Ovary (tissue), 9 donors: ENCODE measurements around the gene RND2. TPM values are rescaled to one million over a fixed set of nuclear protein-coding genes. Genes with fewer than 3 reads are reported as not detected.

Experiments used
- DNase-seq, 5 donors: peaks; one replicate each; pipeline ENCODE4 v3.0.0-alpha.2; 2019 to 2020
- H3K27ac ChIP-seq, 2 donors: fragments of 200-600 bp; one replicate each; pipeline versions ENCODE4 v1.5.1 to v1.8.0; 2019 to 2022
- H3K27me3 ChIP-seq: fragments of 200-600 bp; one replicate; pipeline ENCODE4 v1.8.0; 2022
- H3K36me3 ChIP-seq: fragments of 200-600 bp; sonication (generic); one replicate; pipeline ENCODE4 v1.5.1; 2019
- H3K4me1 ChIP-seq: one replicate; pipeline ENCODE4 v1.8.1; 2013; ENCODE audit warnings: mild to moderate bottlenecking, moderate library complexity; ENCODE audit not compliant: insufficient read depth
- H3K4me3 ChIP-seq: fragments of 200-600 bp; sonication (generic); one replicate; pipeline ENCODE4 v1.5.1; 2017
- H3K9me3 ChIP-seq, 2 donors: fragments of 200-600 bp in 1 of 2; sonication (generic) in 1 of 2; one replicate each; pipeline versions ENCODE4 v1.5.1 to v1.8.1; 2013 to 2019; ENCODE audit warnings: mild to moderate bottlenecking in 1 of 2, moderate library complexity in 1 of 2
- CTCF ChIP-seq, 3 donors: fragments of 450-650 bp in 2 of 3; fragments of 200-600 bp in 1 of 3; IDR thresholded peaks; one replicate each; pipeline versions ENCODE4 v1.5.1 to v1.8.0; 2016 to 2022; ENCODE audit warnings: antibody characterized with exemption in 3 of 3, mild to moderate bottlenecking in 1 of 3
- EP300 ChIP-seq: sonication (generic); formaldehyde crosslinking; IDR thresholded peaks from one replicate; pipeline ENCODE4 v1.6.1; 2017; ENCODE audit warnings: antibody characterized with exemption
- POLR2A ChIP-seq: fragments of 450-650 bp; IDR thresholded peaks from one replicate; pipeline ENCODE4 v1.6.1; 2017; ENCODE audit warnings: antibody characterized with exemption, mild to moderate bottlenecking, moderate library complexity
- WGBS, 3 donors: extraction: QIAGEN DNeasy Blood & Tissue Kit in 1 of 3; methylation state at CpG; one replicate each; pipeline versions ENCODE4 v1.1.5 to v1.1.7; 2013 to 2017; 5-methylcytosine and 5-hydroxymethylcytosine counted together
- intact Hi-C, 4 donors: fragments of 100-400 bp; cut with DNase I; formaldehyde crosslinking; loops; one replicate each; pipeline versions ENCODE4 v1.11.0 to v1.15.1; 2022 to 2023
- polyA plus RNA-seq, 2 donors: library from polyadenylated mRNA; stranded (reverse); fragments of 200-250 nt in 1 of 2; fragments of 350-450 nt in 1 of 2; fragmentation: Illumina TruSeq in 1 of 2; extraction: RNeasy Lipid Tissue Mini Kit (QIAGEN cat#74804) in 1 of 2; gene quantifications; one replicate each; pipeline ENCODE4 v1.2.3, GENCODE V29; 2013 to 2014
- total RNA-seq, 7 donors: library from RNA; depleted of rRNA in 2 of 7; stranded (reverse); fragments of >200 nt in 2 of 7; fragmentation: NEBNext Ultra II Directional in 3 of 7; extraction: Animal tissue kit (Norgen Biotek cat#: 25700) in 3 of 7; gene quantifications; one replicate each; pipeline versions ENCODE4 v1.1.0 to v1.2.4, GENCODE V29; 2016 to 2023
- donor health status: DM: no; HTN: no; CAD: no; lungs with moderate emphysema.
- donor health status: DM: no; HTN: no; CAD: no.
- donor health status: Bipolar disorder and iron deficiency.
- donor health status: DM: yes; HTN: yes; CAD: no.
- donor health status: DM: no; HTN: no; CAD: no.
- donor health status: DM: yes; HTN: yes; CAD: no.

Gene RND2
- total and polyA plus RNA-seq, 9 donors, result 2.5 to 11.6 (median 6.0) TPM

DNA sequence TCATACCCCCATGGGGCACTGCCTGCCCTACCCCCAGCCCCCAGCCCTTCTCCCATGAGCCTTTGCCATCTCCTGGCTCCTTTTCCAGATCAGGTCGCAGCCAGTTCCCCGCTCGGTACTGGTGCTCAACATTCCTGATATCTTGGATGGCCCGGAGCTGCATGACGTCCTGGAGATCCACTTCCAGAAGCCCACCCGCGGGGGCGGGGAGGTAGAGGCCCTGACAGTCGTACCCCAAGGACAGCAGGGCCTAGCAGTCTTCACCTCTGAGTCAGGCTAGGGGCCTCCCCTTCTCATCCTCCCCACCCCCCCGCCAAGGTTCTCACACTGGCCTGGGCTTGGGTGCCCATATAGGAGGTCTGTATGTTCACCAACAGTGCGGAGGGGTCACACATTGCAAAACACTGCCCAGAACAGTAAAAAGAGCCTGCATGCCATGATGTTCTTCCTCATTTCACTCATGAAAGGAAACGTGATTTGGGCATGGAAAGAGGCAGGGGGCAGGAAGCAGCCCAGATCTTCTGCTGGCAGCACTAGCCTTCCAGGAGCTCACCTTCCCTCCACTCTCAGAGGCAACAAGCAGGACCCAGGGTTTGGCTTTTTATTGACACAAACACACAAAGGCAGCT is 10.9 kb upstream of the RND2 start:
- Histone ChIP-seq H3K4me1 (peaks cover 8% of the 10 kb centered on the region), H3K36me3 (no peaks in the 10 kb centered on the region), H3K27me3 (no peaks in the 10 kb centered on the region), H3K4me3 (no peak overlapping the region), H3K27ac (no peak overlapping the region), H3K9me3 (no peaks in the 10 kb centered on the region)
- TF ChIP-seq POLR2A (no peak), CTCF (IDR thresholded peaks at IDR 0.05) (no peak), EP300 (no peak)
- DNase-seq, result peak in 1 of 5 donors; percentile 67
- WGBS, 3 donors, result 49 to 58% (median 56%) methylated on average over 12 of the region's 12 CpGs
- intact Hi-C loops, result no loop called here

- DNase-seq, result no peak
- 51 to 56% (median 53%) methylated on average over 8 of the region's 8 CpGs for WGBS, 3 donors
- no peak for TF ChIP-seq CTCF (IDR thresholded peaks at IDR 0.05)
- no peak for TF ChIP-seq EP300
- no peak for TF ChIP-seq POLR2A
- Histone ChIP-seq H3K9me3 (no peaks in the 10 kb centered on the region), H3K36me3 (no peaks in the 10 kb centered on the region), H3K27me3 (no peaks in the 10 kb centered on the region), H3K4me1 (peaks cover 13% of the 10 kb centered on the region), H3K27ac (peak overlapping the region in 1 of 2 donors; percentile 15), H3K4me3 (no peak overlapping the region)
- intact Hi-C loops, result no loop called here
Measured at GRCh38 chr17:43014649-43015542, 10.1 kb upstream of the RND2 start.

DNA sequence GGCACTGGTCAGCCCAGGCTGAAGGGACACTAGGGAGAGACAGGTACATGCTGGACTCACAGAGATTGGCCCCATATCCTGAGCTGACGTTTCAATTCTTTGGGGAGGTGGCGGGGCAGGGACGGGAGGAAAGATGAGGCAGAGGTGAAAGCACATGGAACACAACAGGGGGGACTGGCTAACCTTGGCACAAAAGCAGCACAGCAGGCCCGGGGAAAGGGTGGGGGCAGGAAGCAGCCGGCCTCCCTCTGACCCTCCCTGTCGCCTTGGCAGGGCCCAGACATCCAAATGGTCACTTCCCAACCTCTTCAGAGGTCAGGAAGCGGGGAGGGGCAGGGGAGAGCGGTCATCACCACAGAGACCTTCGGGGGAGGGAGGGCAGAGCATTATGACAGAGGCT is 9.5 kb upstream of the RND2 start:
- TF ChIP-seq CTCF (IDR thresholded peaks at IDR 0.05), result no peak
- no peak for TF ChIP-seq EP300
- TF ChIP-seq POLR2A, result no peak
- H3K27me3 ChIP-seq, result no peaks in the 10 kb centered on the region
- peak overlapping the region in 1 of 2 donors; percentile 15 for H3K27ac ChIP-seq
- no peaks in the 10 kb centered on the region for H3K36me3 ChIP-seq
- H3K4me1 ChIP-seq, result peaks cover 19% of the 10 kb centered on the region
- 35 to 39% (median 35%) methylated on average over 9 of the region's 9 CpGs for WGBS, 3 donors
- H3K4me3 ChIP-seq, result no peak overlapping the region
- H3K9me3 ChIP-seq, result no peaks in the 10 kb centered on the region
- intact Hi-C loops, result no loop called here
- DNase-seq, result peak in 2 of 5 donors; percentile 58 to 69

DNA sequence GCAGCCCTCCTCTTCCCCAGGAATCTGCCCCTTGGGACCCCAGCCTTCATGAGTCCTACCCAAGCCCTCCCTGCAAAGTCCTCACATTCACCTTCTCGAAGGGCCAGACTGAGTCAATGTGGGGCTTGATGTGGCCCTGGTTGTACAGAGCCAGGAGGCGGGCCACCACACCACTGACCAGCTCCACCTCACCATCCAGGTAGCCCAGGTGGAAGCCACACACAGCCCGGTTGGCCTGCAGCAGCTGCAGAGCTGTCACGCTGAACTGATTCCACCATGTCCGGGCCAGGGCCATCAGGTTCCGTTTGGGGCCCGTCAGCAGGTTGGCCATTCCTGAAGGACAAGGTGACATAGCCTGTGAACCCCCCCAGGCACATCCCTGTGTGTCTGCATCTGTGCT is 8.8 kb upstream of the RND2 start:
- WGBS, 3 donors, result 84 to 88% (median 85%) methylated on average over 7 of the region's 7 CpGs
- peaks cover 19% of the 10 kb centered on the region for H3K4me1 ChIP-seq
- no peaks in the 10 kb centered on the region for H3K9me3 ChIP-seq
- DNase-seq, result no peak
- no peaks in the 10 kb centered on the region for H3K36me3 ChIP-seq
- no peak for TF ChIP-seq CTCF (IDR thresholded peaks at IDR 0.05)
- no peak overlapping the region for H3K4me3 ChIP-seq
- H3K27ac ChIP-seq, result no peak overlapping the region
- intact Hi-C loops, result no loop called here
- no peaks in the 10 kb centered on the region for H3K27me3 ChIP-seq
